Breast epithelium (tissue), 4 donors: Measurements from ENCODE around the gene ADGRL3. TPM values are rescaled to one million over a fixed set of nuclear protein-coding genes. Genes with fewer than 3 reads are reported as not detected.
"Not testable (repeated sequence)": the region's sequence is repeated elsewhere in the genome, so short reads cannot be mapped to it uniquely, and the experiment has no call there.

Source experiments
- DNase-seq, 2 donors: peaks; one replicate each; pipeline ENCODE4 v3.0.0-alpha.2; 2019; ENCODE audit warnings: low spot score in 2 of 2
- H3K27ac ChIP-seq, 2 donors: fragments of 200-600 bp; sonication (generic) in 1 of 2; one replicate each; pipeline ENCODE4 v1.5.1; 2016 to 2019; ENCODE audit warnings: mild to moderate bottlenecking in 1 of 2
- H3K27me3 ChIP-seq, 2 donors: fragments of 200-600 bp; sonication (generic) in 1 of 2; one replicate each; pipeline versions ENCODE4 v1.5.1 to v1.6.0; 2017 to 2019; ENCODE audit warnings: control low read depth in 1 of 2, mild to moderate bottlenecking in 1 of 2
- H3K36me3 ChIP-seq: fragments of 200-600 bp; one replicate; pipeline ENCODE4 v1.5.1; 2019
- H3K4me1 ChIP-seq, 2 donors: fragments of 200-600 bp; sonication (generic); one replicate each; pipeline ENCODE4 v1.5.1; 2016 to 2019; ENCODE audit warnings: control low read depth in 1 of 2
- H3K4me3 ChIP-seq, 3 donors: fragments of 200-600 bp; sonication (generic); 1 replicate in 2 of 3; 2 replicates in 1 of 3; pipeline ENCODE4 v1.5.1; 2016 to 2019; ENCODE audit warnings: mild to moderate bottlenecking in 3 of 3, moderate library complexity in 2 of 3
- H3K9me3 ChIP-seq, 2 donors: fragments of 200-600 bp; sonication (generic) in 1 of 2; one replicate each; pipeline ENCODE4 v1.5.1; 2016 to 2019; ENCODE audit warnings: control low read depth in 1 of 2
- POLR2A ChIP-seq: fragments of 450-650 bp; IDR thresholded peaks from one replicate; pipeline ENCODE4 v1.6.1; 2016; ENCODE audit warnings: antibody characterized with exemption, mild to moderate bottlenecking, moderate library complexity
- POLR2AphosphoS5 ChIP-seq, 3 donors: sonication (generic); formaldehyde crosslinking; IDR thresholded peaks; one replicate each; pipeline ENCODE4 v1.6.1; 2017; ENCODE audit warnings: antibody characterized with exemption in 3 of 3
- intact Hi-C: fragments of 100-400 bp; cut with DNase I; formaldehyde crosslinking; loops from one replicate; pipeline ENCODE4 v1.15.1; 2023; ENCODE audit warnings: low total_unique reads
- total RNA-seq, 3 donors: library from RNA; depleted of rRNA; stranded (reverse); fragments of >200 nt; gene quantifications; one replicate each; pipeline ENCODE4 v1.1.0, GENCODE V29; 2016
- TF ChIP-seq, protein P1 (sequence below), 3 donors: fragments of 450-650 bp; IDR thresholded peaks; one replicate each; pipeline ENCODE4 v1.5.1; 2016 to 2017; ENCODE audit warnings: antibody characterized with exemption in 3 of 3, mild to moderate bottlenecking in 3 of 3, moderate library complexity in 3 of 3

ADGRL3 gene
- total RNA-seq, 3 donors from 2014 or later: 4.2 to 8.2 (median 6.6) TPM

DNA sequence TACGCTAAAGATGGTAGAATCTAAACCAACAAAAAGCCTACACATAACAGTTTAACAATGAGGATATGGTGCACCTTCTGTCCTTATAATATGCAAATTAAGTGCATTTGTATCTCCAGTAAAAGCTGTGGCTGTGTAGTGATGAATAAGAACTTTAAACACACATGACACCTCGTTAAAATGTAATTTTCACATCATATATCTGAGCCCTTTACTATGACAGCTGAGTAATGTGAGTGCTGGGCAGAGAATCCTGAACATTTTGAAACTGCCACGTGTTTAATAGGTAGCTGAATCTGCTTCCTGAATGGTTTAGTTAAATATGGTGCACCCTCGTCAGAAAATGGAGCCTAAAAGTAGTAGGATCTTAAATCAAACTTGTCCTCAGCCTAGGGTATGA is 540.8 kb downstream of the ADGRL3 start:
- no peaks in the 10 kb centered on the region for H3K36me3 ChIP-seq
- no peaks in the 10 kb centered on the region for H3K27me3 ChIP-seq
- intact Hi-C loops: no loop called here
- H3K9me3 ChIP-seq: peaks cover 0 to 5% of the 10 kb centered on the region in 2 donors
- no peaks in the 10 kb centered on the region for H3K4me1 ChIP-seq
- TF ChIP-seq POLR2A (no peak), POLR2AphosphoS5 (IDR thresholded peaks at IDR 0.05) (no peak)
- TF ChIP-seq, protein P1, sequence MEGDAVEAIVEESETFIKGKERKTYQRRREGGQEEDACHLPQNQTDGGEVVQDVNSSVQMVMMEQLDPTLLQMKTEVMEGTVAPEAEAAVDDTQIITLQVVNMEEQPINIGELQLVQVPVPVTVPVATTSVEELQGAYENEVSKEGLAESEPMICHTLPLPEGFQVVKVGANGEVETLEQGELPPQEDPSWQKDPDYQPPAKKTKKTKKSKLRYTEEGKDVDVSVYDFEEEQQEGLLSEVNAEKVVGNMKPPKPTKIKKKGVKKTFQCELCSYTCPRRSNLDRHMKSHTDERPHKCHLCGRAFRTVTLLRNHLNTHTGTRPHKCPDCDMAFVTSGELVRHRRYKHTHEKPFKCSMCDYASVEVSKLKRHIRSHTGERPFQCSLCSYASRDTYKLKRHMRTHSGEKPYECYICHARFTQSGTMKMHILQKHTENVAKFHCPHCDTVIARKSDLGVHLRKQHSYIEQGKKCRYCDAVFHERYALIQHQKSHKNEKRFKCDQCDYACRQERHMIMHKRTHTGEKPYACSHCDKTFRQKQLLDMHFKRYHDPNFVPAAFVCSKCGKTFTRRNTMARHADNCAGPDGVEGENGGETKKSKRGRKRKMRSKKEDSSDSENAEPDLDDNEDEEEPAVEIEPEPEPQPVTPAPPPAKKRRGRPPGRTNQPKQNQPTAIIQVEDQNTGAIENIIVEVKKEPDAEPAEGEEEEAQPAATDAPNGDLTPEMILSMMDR (IDR thresholded peaks at IDR 0.05): no peak
- no peak overlapping the region for H3K27ac ChIP-seq
- no peak overlapping the region for H3K4me3 ChIP-seq
- DNase-seq: no peak

DNA sequence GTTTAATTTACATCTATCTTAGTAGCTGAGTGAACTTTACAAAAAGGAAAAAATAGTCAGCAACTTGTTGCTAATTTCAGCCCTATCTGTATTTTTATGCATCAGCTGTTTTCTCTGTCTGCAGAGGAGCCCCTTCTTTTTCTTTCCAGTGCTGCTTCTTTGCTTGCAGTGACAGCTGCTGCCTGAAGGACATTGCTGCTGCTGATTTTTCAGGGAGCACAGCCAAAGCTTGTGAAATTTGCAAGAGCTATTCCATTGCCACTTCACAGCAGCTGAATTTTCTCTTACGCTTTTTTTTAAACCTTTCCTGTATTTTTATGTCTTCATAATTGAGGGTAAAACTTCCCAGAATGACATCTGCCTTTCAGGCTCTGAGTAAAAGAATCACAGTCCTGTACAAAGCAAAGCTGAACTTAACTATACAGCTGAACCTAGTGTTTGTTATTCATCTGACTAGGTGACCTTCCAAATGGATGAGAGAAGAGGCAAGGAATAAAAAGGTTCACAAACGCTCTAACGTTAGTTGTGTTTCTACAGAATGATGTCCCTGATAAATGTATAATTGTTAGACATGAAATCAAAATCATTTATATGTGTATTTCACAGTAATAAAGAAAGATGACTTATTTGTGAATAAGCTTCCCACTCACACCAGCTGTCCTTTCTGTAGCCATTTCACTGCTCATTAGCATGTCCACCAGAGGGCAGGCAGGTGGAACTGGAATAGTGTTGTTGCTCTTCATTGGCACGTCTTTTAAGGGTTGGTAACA is 541.4 kb downstream of the ADGRL3 start:
- intact Hi-C loops: no loop called here

DNA sequence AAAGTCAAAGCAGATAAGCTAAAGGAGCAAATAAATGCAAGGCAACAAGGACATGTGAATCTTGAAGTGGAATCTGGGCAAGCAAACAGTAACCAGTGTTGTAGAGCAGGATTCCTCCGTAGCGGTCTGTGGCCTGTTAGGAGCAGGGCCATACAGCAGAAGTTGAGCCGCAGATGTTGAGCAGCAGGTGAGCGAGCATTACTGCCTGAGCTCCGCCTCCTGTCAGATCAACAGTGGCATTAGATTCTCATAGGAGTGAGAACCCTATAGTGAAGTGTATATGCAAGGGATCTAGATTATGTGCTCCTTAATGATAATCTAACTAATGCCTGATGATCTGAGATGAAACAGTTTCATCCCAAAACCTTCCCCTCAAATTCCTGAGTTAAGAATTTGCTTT is 550.7 kb downstream of the ADGRL3 start:
- Histone ChIP-seq H3K9me3 (no peaks in the 10 kb centered on the region), H3K4me3 (no peak overlapping the region), H3K36me3 (no peaks in the 10 kb centered on the region), H3K4me1 (no peaks in the 10 kb centered on the region), H3K27me3 (no peaks in the 10 kb centered on the region), H3K27ac (no peak overlapping the region)
- TF ChIP-seq POLR2A: no peak
- no peak for DNase-seq
- intact Hi-C loops: loop anchor here (5.0 kb wide), 1 partner anchor 544 kb away; no protein-coding TSS in a partner anchor

More for the DNA sequence above, 541.4 kb downstream of the ADGRL3 start:
- no peak for DNase-seq
- Histone ChIP-seq H3K36me3 (no peaks in the 10 kb centered on the region), H3K27ac (no peak overlapping the region), H3K4me3 (no peak overlapping the region), H3K9me3 (peaks cover 0 to 5% of the 10 kb centered on the region in 2 donors), H3K4me1 (no peaks in the 10 kb centered on the region), H3K27me3 (no peaks in the 10 kb centered on the region)
- TF ChIP-seq, protein P1 (IDR thresholded peaks at IDR 0.05): no peak
- TF ChIP-seq POLR2AphosphoS5 (IDR thresholded peaks at IDR 0.05) (no peak), POLR2A (no peak)

DNA sequence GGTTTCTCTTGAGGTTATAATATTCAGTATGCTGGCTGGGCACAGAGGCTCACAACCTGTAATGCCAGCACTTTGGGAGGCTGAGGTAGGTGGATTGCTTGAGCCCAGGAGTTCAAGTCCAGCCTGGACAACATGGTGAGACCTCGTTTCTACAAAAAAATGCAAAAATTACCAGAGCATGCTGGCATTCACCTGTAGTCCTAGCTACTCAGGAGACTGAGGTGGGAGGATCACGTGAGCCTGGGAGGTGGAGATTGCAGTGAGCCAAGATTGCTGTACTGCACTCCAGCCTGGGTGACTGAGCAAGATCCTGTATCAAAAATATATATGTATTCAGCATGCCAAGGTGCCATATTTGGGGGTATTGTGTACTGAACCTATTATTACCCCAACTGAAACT is 552.5 kb downstream of the ADGRL3 start:
- Histone ChIP-seq H3K9me3 (no peaks in the 10 kb centered on the region), H3K36me3 (no peaks in the 10 kb centered on the region), H3K4me3 (no peak overlapping the region), H3K4me1 (no peaks in the 10 kb centered on the region), H3K27ac (no peak overlapping the region), H3K27me3 (no peaks in the 10 kb centered on the region)
- intact Hi-C loops: loop anchor here (5.0 kb wide), 1 partner anchor 545 kb away; no protein-coding TSS in a partner anchor
- TF ChIP-seq POLR2A (no peak), POLR2AphosphoS5 (IDR thresholded peaks at IDR 0.05) (no peak)
- TF ChIP-seq, protein P1 (IDR thresholded peaks at IDR 0.05): no peak
- DNase-seq: no peak

DNA sequence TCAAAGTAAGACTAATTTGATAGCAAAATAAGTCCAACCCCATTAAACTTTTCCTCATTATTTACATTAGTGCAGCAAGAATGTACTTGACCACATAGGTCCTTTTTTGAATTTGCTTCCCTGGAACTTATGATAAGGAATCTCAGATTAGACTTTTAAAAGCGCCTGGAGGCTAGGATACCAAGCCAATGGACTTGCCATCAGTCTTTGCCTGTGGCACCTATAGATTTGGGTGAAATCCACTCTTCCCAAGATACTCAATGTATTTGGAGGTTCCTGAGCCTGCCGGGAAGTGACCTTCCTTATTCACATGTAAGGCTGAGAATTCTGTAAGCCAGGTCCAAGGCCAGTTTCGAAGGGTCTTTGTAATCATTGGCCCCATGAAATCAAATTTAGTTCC is 553.6 kb downstream of the ADGRL3 start:
- intact Hi-C loops: loop anchor here (5.0 kb wide), 1 partner anchor 546 kb away; no protein-coding TSS in a partner anchor
- DNase-seq: no peak
- Histone ChIP-seq H3K36me3 (no peaks in the 10 kb centered on the region), H3K4me3 (no peak overlapping the region), H3K4me1 (no peaks in the 10 kb centered on the region), H3K27ac (no peak overlapping the region), H3K27me3 (no peaks in the 10 kb centered on the region), H3K9me3 (no peaks in the 10 kb centered on the region)
- TF ChIP-seq POLR2A (no peak), POLR2AphosphoS5 (IDR thresholded peaks at IDR 0.05) (no peak)

DNA sequence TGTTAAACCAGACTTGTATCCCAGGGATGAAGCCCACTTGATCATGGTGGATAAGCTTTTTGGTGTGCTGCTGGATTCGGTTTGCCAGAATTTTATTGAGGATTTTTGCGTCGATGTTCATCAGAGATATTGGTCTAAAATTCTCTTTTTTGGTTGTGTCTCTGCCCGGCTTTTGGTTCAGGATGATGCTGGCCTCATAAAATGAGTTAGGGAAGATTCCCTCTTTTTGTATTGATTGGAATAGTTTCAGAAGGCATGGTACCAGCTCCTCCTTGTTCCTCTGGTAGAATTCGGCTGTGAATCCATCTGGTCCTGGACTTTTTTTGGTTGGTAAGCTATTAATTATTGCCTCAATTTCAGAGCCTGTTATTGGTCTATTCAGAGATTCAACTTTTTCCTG is 556.8 kb downstream of the ADGRL3 start:
- H3K4me3 ChIP-seq, H3K36me3 ChIP-seq, H3K27me3 ChIP-seq, DNase-seq, H3K27ac ChIP-seq, H3K4me1 ChIP-seq, H3K9me3 ChIP-seq, intact Hi-C loops: not testable (repeated sequence)

DNA sequence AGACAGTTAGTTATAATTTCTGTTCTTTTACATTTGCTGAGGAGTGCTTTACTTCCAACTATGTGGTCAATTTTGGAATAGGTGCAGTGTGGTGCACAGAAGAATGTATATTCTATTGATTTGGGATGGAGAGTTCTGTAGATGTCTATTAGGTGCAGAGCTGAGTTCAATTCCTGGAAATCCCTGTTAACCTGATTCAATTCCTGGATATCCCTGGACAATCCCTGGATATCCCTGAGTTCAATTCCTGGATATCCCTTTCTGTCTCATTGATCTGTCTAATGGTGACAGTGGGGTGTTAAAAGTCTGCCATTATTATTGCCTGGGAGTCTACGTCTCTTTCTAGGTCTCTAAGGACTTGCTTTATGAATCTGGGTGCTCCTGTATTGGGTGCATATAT is 557.9 kb downstream of the ADGRL3 start:
- H3K36me3 ChIP-seq, H3K4me1 ChIP-seq, H3K27me3 ChIP-seq, H3K4me3 ChIP-seq, DNase-seq, intact Hi-C loops, H3K27ac ChIP-seq, H3K9me3 ChIP-seq: not testable (repeated sequence)

DNA sequence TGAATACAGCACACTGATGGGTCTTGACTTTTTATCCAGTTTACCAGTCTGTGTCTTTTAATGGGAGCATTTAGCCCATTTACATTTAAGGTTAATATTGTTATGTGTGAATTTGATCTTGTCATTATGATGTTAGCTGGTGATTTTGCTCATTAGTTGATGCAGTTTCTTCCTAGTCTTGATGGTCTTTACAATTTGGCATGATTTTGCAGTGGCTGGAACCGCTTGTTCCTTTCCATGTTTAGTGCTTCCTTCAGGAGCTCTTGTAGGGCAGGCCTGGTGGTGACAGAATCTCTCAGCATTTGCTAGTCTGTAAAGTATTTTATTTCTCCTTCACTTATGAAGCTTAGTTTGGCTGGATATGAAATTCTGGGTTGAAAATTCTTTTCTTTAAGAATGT is 558.5 kb downstream of the ADGRL3 start:
- H3K27ac ChIP-seq, H3K4me3 ChIP-seq, H3K4me1 ChIP-seq, DNase-seq, H3K9me3 ChIP-seq, intact Hi-C loops, H3K27me3 ChIP-seq, H3K36me3 ChIP-seq: not testable (repeated sequence)

DNA sequence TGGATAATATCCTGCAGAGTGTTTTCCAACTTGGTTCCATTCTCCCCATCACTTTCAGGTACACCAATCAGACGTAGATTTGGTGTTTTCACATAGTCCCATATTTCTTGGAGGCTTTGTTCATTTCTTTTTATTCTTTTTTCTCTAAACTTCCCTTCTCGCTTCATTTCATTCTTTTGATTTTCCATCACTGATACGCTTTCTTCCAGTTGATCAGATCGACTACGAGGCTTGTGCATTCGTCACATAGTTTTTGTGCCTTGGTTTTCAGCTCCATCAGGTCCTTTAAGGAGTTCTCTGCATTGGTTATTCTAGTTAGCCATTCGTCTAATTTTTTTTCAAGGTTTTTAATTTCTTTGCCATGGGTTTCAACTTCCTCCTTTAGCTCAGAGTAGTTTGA is 559.1 kb downstream of the ADGRL3 start:
- H3K27ac ChIP-seq, intact Hi-C loops, H3K4me1 ChIP-seq, DNase-seq, H3K36me3 ChIP-seq, H3K27me3 ChIP-seq, H3K4me3 ChIP-seq, H3K9me3 ChIP-seq: not testable (repeated sequence)

DNA sequence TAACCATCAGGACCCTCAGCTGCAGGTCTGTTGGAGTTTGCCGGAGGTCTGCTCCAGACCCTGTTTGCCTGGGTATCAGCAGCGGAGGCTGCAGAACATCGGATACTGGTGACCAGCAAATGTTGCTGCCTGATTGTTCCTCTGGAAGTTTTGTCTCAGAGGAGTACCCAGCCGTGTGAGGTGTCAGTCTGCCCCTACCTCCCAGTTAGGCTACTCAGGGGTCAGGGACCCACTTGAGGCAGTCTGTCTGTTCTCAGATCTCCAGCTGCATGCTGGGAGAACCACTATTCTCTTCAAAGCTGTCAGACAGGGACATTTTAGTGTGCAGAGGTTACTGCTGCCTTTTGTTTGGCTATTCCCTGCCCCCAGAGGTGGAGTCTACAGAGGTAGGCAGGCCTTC is 559.8 kb downstream of the ADGRL3 start:
- DNase-seq, H3K4me1 ChIP-seq, intact Hi-C loops, H3K27me3 ChIP-seq, H3K9me3 ChIP-seq, H3K36me3 ChIP-seq, H3K4me3 ChIP-seq, H3K27ac ChIP-seq: not testable (repeated sequence)
